Subcutaneous adipose tissue (tissue), 4 donors: ENCODE measurements around the gene ACSS2. TPM values are rescaled to one million over a fixed set of nuclear protein-coding genes. Genes with fewer than 3 reads are reported as not detected.

ENCODE experiments used
- CTCF ChIP-seq: fragments of 450-650 bp; IDR thresholded peaks from one replicate; pipeline ENCODE4 v1.5.1; 2016; ENCODE audit warnings: low read depth, mild to moderate bottlenecking, control low read depth, antibody characterized with exemption, moderate library complexity
- total RNA-seq, 4 donors: library from RNA; depleted of rRNA; stranded (reverse); fragments of >200 nt; gene quantifications; one replicate each; pipeline ENCODE4 v1.1.0, GENCODE V29; 2016

ACSS2 gene
- total RNA-seq, 4 donors from 2014 or later: 97.4 to 252 (median 136) TPM

GRCh38 chr20:34952671-34953070, 76.3 kb downstream of the ACSS2 start:
- TF ChIP-seq CTCF: no peak

DNA sequence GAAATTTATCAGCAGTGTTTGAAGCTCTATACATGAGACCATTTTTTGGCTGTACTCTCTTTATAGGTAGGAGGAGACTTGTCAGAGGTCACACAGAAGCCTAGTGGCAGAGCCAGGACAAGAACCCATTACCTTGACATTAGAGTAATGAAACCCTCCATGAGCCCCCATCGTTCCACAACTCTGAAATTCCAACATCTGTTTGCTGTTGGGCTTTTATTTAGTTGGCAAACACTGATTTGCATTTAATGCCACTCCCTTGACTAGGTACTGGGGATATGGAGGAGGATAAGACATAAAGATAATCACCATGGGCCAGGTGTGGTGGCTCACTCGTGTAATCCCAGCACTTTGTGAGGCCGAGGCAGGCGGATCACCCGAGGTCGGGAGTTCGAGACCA, 77.5 kb downstream of the ACSS2 start:
- no peak for TF ChIP-seq CTCF

DNA sequence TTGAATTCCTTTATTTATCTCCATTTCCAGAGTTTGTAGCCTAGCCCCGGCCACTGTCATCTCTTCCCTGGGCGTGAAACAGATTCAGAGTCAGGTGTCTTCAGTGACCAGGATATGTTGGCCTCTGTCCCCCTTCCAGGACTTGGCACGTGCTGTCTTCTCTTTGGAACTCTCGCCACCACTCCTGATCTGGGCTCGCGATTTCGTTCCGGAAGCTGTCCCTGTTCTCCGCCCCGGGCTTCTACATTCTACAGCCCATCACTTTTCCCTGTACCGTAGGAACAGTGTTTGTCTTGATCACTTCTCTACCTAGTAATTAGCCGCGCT, 78.5 kb downstream of the ACSS2 start:
- TF ChIP-seq CTCF: no peak

DNA sequence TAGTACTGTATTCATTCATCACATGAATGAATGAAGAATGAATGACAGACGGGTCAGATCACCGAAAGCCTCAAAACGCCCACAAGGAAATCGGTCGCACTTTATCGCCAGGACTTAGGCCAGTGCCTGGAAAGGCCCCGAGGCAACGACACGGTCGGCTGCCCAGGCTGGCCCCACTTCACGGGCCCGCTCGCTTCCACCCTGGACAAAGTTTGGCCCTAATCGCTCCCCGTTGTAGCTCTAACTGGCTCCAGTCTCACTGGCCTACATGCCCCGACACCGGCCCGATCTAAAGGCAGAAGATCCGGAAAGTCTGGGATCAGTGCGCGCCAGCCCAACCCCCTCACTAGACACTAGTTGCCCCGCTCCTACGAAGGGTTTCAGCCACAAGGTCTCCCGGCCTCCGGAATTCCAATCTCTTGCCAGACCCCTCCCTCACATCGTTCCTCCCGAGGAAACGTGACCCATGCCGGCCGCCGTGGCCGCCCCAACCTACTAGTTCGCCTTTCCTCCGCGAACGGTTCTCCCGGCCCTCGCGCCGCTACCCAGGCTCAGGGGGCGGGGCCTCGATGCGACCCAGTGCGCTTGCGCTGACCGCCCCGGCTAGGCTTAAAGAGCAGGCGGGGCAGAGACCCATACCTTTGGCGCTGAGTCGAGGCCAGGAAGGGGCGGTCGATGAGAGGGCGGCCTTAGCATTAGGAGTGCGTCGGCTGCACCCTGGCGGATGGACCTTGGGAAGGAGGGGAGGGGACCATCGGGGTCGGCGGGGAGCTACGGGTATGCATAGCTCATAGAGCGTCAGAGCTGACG, 79.0 kb downstream of the ACSS2 start, which contains the start of the genes GSS and MYH7B:
GSS (minus strand) TSS at position 576 of the 810 bp plus-strand sequence. CDS start 3,954 bp downstream, outside the sequence.
MYH7B (plus strand) TSS at position 638 of the 810 bp plus-strand sequence. CDS start 22,138 bp downstream, outside the sequence.
- TF ChIP-seq CTCF: no peak

DNA sequence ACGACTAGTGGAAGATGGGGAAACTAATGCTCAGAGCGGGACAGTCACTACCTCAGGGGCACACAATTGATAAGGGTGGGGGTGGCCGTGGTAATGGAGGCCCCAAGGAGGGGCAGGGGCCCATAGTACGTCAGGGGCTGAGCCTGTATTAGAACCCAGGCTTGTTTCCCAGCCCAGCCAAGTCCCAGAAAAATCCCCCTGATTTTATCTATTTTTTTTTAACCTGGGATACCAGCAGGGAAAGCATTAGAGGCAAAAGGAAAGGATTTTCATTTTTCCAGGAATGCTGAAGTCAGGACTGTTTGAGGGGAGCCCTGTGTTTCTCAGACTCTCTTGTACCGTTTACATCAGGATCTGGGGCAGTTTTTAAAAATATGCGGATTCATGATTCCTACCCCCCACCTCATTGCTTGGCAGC, 79.6 kb downstream of the ACSS2 start:
- TF ChIP-seq CTCF: no peak

GRCh38 chr20:34956751-34957472, 80.5 kb downstream of the ACSS2 start:
- TF ChIP-seq CTCF: no peak

DNA sequence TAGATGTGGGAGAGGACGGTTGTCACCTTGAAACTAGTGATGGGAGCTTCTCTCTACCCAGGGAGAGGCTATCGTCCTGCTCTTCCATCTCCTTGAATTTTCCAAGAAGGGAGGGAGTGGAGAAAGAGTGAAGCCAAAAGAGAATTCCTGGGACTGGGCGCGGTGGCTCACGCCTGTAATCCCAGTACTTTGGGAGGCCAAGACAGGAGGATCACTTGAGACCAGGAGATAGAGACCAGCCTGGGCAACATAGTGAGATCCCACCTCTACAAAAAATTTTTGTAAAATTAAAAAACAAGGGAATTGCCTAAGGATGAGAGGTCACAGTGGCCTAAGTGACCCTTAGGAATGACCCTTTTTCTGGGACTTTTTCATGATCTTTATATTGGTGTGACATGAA, 88.1 kb downstream of the ACSS2 start:
- TF ChIP-seq CTCF: no peak
